GM12874 (cell line): ENCODE measurements around the gene ZNF254.

Experiments used
- CTCF ChIP-seq: IDR thresholded peaks from 2 replicates; pipeline ENCODE4 v1.5.1; 2011; ENCODE audit warnings: low read depth, mild to moderate bottlenecking, control low read depth, low read length, moderate library complexity; ENCODE audit not compliant: insufficient read depth

The ZNF254 gene

DNA sequence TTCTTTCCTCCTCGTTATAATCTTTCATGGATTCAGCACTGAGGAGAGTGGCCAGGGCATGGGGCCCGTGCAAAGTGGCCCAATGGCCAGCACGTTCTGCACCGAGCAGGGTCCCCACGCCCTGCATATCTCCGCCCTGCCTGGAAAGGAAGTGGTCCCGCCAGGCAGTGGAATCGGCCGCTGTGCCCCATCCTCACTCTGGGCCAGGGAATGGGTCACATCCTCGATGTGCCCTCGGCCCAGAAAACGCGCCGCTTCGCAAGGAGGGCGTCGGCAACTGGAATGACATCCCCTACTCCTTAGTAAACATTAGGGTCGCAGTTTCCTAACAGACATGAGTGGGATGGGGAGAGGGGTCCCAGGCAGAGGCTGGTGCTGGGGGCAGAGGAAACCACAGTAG lies 90.7 kb downstream of the ZNF254 start:
- no peak for TF ChIP-seq CTCF

GRCh38 chr19:24178207-24178606 lies 91.2 kb downstream of the ZNF254 start:
- TF ChIP-seq CTCF, result no peak
